ENCODE measurements around the gene RTTN.

DNA sequence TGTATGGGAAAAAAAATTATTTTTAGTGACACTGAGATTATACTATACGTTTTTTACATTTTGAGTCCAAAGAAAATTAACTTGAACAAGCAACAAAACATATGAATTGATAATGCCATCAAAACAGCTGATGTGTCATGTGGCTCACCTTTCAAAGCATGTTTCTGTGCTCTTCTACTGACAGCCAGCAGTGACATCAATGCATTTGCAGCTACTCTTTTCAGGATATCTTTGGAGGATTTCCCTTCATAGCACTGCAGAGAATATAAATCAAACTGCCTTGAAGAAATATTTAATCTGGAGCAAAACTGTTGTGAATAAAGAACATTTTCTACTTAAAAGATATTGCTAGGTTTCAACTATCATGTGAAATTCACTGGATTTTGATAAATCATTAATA lies 174.8 kb downstream of the RTTN start:
- TF ChIP-seq YY1 (IDR thresholded peaks at IDR 0.05; ENCODE audit: low read depth, low read length) (no peak), BHLHE40 (IDR thresholded peaks at IDR 0.05; ENCODE audit: borderline replicate concordance in 1 of 2, low read depth in 2 of 2, low read length in 1 of 2) (no peak), EZH2 (IDR thresholded peaks at IDR 0.05; ENCODE audit: borderline replicate concordance, control insufficient read depth, low read depth, low read length) (no peak), CREM (IDR thresholded peaks at IDR 0.05; ENCODE audit: low read depth) (no peak), GABPA (IDR thresholded peaks at IDR 0.05; ENCODE audit: low read depth) (no peak), FOXM1 (IDR thresholded peaks at IDR 0.05; ENCODE audit: low read depth, low read length) (no peak), POLR2AphosphoS5 (IDR thresholded peaks at IDR 0.05; ENCODE audit: low read length) (no peak)
- TF ChIP-seq, protein P1, sequence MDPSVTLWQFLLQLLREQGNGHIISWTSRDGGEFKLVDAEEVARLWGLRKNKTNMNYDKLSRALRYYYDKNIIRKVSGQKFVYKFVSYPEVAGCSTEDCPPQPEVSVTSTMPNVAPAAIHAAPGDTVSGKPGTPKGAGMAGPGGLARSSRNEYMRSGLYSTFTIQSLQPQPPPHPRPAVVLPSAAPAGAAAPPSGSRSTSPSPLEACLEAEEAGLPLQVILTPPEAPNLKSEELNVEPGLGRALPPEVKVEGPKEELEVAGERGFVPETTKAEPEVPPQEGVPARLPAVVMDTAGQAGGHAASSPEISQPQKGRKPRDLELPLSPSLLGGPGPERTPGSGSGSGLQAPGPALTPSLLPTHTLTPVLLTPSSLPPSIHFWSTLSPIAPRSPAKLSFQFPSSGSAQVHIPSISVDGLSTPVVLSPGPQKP (IDR thresholded peaks at IDR 0.05; ENCODE audit: low read depth, low read length): no peak
- TF ChIP-seq, protein P2, sequence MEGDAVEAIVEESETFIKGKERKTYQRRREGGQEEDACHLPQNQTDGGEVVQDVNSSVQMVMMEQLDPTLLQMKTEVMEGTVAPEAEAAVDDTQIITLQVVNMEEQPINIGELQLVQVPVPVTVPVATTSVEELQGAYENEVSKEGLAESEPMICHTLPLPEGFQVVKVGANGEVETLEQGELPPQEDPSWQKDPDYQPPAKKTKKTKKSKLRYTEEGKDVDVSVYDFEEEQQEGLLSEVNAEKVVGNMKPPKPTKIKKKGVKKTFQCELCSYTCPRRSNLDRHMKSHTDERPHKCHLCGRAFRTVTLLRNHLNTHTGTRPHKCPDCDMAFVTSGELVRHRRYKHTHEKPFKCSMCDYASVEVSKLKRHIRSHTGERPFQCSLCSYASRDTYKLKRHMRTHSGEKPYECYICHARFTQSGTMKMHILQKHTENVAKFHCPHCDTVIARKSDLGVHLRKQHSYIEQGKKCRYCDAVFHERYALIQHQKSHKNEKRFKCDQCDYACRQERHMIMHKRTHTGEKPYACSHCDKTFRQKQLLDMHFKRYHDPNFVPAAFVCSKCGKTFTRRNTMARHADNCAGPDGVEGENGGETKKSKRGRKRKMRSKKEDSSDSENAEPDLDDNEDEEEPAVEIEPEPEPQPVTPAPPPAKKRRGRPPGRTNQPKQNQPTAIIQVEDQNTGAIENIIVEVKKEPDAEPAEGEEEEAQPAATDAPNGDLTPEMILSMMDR (IDR thresholded peaks at IDR 0.05 in 2 of 3, conservative IDR thresholded peaks at IDR 0.05 in 1 of 3; ENCODE audit: control insufficient read depth in 2 of 3, extremely low read depth in 1 of 3, insufficient read depth in 1 of 3, low read depth in 3 of 3, low read length in 3 of 3): no peak
